ENCODE measurements around the gene ASTN2. TPM values are rescaled to one million over a fixed set of nuclear protein-coding genes. Genes with fewer than 3 reads are reported as not detected.

ASTN2 gene
- total RNA-seq, 1 donor from 2014 or later, result 29.0 TPM

- peaks cover 4% of the 10 kb centered on the region for H3K9me3 Mint-ChIP-seq (ENCODE audit: low read depth)
- no peak for TF ChIP-seq CTCF (IDR thresholded peaks at IDR 0.05; ENCODE audit: unreplicated experiment)
- no peak overlapping the region for H3K27ac Mint-ChIP-seq
Observed at GRCh38 chr9:117136461-117136860, 278.4 kb downstream of the ASTN2 start.

GRCh38 chr9:117135501-117136098 is 279.3 kb downstream of the ASTN2 start:
- peaks cover 3% of the 10 kb centered on the region for H3K4me1 Mint-ChIP-seq (ENCODE audit: low read depth)
- TF ChIP-seq CTCF (IDR thresholded peaks at IDR 0.05; ENCODE audit: unreplicated experiment), result no peak
- H3K36me3 Mint-ChIP-seq (ENCODE audit: insufficient read depth), result no peaks in the 10 kb centered on the region
- no peak overlapping the region for H3K4me3 Mint-ChIP-seq (ENCODE audit: low read depth)
- H3K9me3 Mint-ChIP-seq (ENCODE audit: low read depth), result peaks cover 8% of the 10 kb centered on the region
- no peaks in the 10 kb centered on the region for H3K27me3 Mint-ChIP-seq
- no peak for DNase-seq (ENCODE audit: low spot score, unreplicated experiment)
- peak overlapping the region; percentile 49 for H3K27ac Mint-ChIP-seq

More at GRCh38 chr9:117136461-117136860, 278.4 kb downstream of the ASTN2 start:
- Mint-ChIP-seq H3K27me3 (no peaks in the 10 kb centered on the region), H3K36me3 (ENCODE audit: insufficient read depth) (no peaks in the 10 kb centered on the region), H3K4me1 (ENCODE audit: low read depth) (peaks cover 3% of the 10 kb centered on the region), H3K4me3 (ENCODE audit: low read depth) (no peak overlapping the region)
- no peak for DNase-seq (ENCODE audit: low spot score, unreplicated experiment)

- Mint-ChIP-seq H3K36me3 (ENCODE audit: insufficient read depth) (no peaks in the 10 kb centered on the region), H3K4me3 (ENCODE audit: low read depth) (no peak overlapping the region), H3K27ac (no peak overlapping the region), H3K9me3 (ENCODE audit: low read depth) (peaks cover 8% of the 10 kb centered on the region), H3K27me3 (no peaks in the 10 kb centered on the region), H3K4me1 (ENCODE audit: low read depth) (peaks cover 3% of the 10 kb centered on the region)
- no peak for TF ChIP-seq CTCF (IDR thresholded peaks at IDR 0.05; ENCODE audit: unreplicated experiment)
- no peak for DNase-seq (ENCODE audit: low spot score, unreplicated experiment)
Observed at GRCh38 chr9:117134826-117135500, 279.9 kb downstream of the ASTN2 start.

- no peak for DNase-seq (ENCODE audit: low spot score, unreplicated experiment)
- no peaks in the 10 kb centered on the region for H3K27me3 Mint-ChIP-seq
- H3K4me1 Mint-ChIP-seq (ENCODE audit: low read depth), result no peaks in the 10 kb centered on the region
- TF ChIP-seq CTCF (IDR thresholded peaks at IDR 0.05; ENCODE audit: unreplicated experiment), result no peak
- H3K9me3 Mint-ChIP-seq (ENCODE audit: low read depth), result peaks cover 8% of the 10 kb centered on the region
- no peak overlapping the region for H3K4me3 Mint-ChIP-seq (ENCODE audit: low read depth)
- H3K27ac Mint-ChIP-seq, result no peak overlapping the region
- no peaks in the 10 kb centered on the region for H3K36me3 Mint-ChIP-seq (ENCODE audit: insufficient read depth)
Observed at GRCh38 chr9:117126871-117127270, 288.0 kb downstream of the ASTN2 start.

- H3K27ac Mint-ChIP-seq, result no peak overlapping the region
- TF ChIP-seq CTCF (IDR thresholded peaks at IDR 0.05; ENCODE audit: unreplicated experiment), result no peak
- H3K27me3 Mint-ChIP-seq, result no peaks in the 10 kb centered on the region
- DNase-seq (ENCODE audit: low spot score, unreplicated experiment), result no peak
- H3K4me1 Mint-ChIP-seq (ENCODE audit: low read depth), result no peaks in the 10 kb centered on the region
- H3K36me3 Mint-ChIP-seq (ENCODE audit: insufficient read depth), result no peaks in the 10 kb centered on the region
- H3K9me3 Mint-ChIP-seq (ENCODE audit: low read depth), result no peaks in the 10 kb centered on the region
- no peak overlapping the region for H3K4me3 Mint-ChIP-seq (ENCODE audit: low read depth)
Observed at GRCh38 chr9:117125531-117125930, 289.3 kb downstream of the ASTN2 start.

All from progenitor cell of endocrine pancreas (in vitro differentiated cells).